MM.1S (cell line): ENCODE measurements around the gene YWHAH.

Experiments used
- DNase-seq: peaks from one replicate; pipeline ENCODE4 v3.0.0-alpha.2; 2015
- H2AFZ ChIP-seq: fragments of 300-600 bp; sonication (generic); 2 replicates; pipeline ENCODE4 v1.6.0; 2016; ENCODE audit warnings: antibody characterized with exemption, low read length
- H3F3A ChIP-seq: fragments of 300-600 bp; sonication (generic); 2 replicates; pipeline ENCODE4 v1.6.1; 2016; ENCODE audit warnings: mild to moderate bottlenecking, antibody characterized with exemption, low read length, moderate library complexity, mixed read lengths; ENCODE audit not compliant: insufficient read depth
- H3K27ac ChIP-seq: fragments of 300-600 bp; sonication (generic); 2 replicates; pipeline ENCODE4 v1.5.1; 2016; ENCODE audit warnings: mild to moderate bottlenecking, low read length
- H3K27me3 ChIP-seq: fragments of 300-600 bp; sonication (generic); replicated peaks from 2 replicates; pipeline ENCODE4 v1.6.0; 2016; ENCODE audit warnings: low read length; ENCODE audit not compliant: insufficient read depth
- H3K36me3 ChIP-seq: fragments of 300-600 bp; sonication (generic); replicated peaks from 2 replicates; pipeline ENCODE4 v1.6.1; 2016; ENCODE audit warnings: mild to moderate bottlenecking, low read length, mixed read lengths; ENCODE audit not compliant: insufficient read depth
- H3K4me1 ChIP-seq: fragments of 300-600 bp; sonication (generic); 2 replicates; pipeline ENCODE4 v1.6.1; 2016; ENCODE audit warnings: low read length, mixed read lengths
- H3K4me2 ChIP-seq: fragments of 300-600 bp; sonication (generic); 2 replicates; pipeline ENCODE4 v1.6.0; 2016; ENCODE audit warnings: low read depth, low read length
- H3K4me3 ChIP-seq: fragments of 300-600 bp; sonication (generic); 2 replicates; pipeline ENCODE4 v1.5.1; 2016; ENCODE audit warnings: low read length, mixed read lengths
- H3K79me2 ChIP-seq: fragments of 300-600 bp; sonication (generic); 2 replicates; pipeline ENCODE4 v1.6.1; 2016; ENCODE audit warnings: mixed run types, low read length, mixed read lengths
- H3K9ac ChIP-seq: fragments of 300-600 bp; sonication (generic); 2 replicates; pipeline ENCODE4 v1.6.1; 2016; ENCODE audit warnings: low read length, mixed read lengths
- H3K9me2 ChIP-seq: fragments of 300-600 bp; sonication (generic); replicated peaks from 2 replicates; pipeline ENCODE4 v1.6.1; 2016; ENCODE audit warnings: mild to moderate bottlenecking, low read length, mixed read lengths; ENCODE audit not compliant: insufficient read depth
- H3K9me3 ChIP-seq: fragments of 300-600 bp; sonication (generic); replicated peaks from 2 replicates; pipeline ENCODE4 v1.6.1; 2016; ENCODE audit warnings: mild to moderate bottlenecking, low read length, mixed read lengths; ENCODE audit not compliant: insufficient read depth
- H4K20me1 ChIP-seq: fragments of 300-600 bp; sonication (generic); 2 replicates; pipeline ENCODE4 v1.6.1; 2016; ENCODE audit warnings: mild to moderate bottlenecking, low read length, moderate library complexity, mixed read lengths; ENCODE audit not compliant: insufficient read depth
- CTCF ChIP-seq: fragments of 300-600 bp; sonication (generic); IDR thresholded peaks from 2 replicates; pipeline ENCODE4 v1.5.1; 2016; ENCODE audit warnings: antibody characterized with exemption, low read length, mixed read lengths
- EZH2 ChIP-seq: fragments of 300-600 bp; sonication (generic); optimal IDR thresholded peaks from 2 replicates; pipeline ENCODE3; 2017; ENCODE audit warnings: low read depth, mild to moderate bottlenecking, antibody characterized with exemption, low read length, mixed read lengths
- EZH2phosphoT487 ChIP-seq: fragments of 300-600 bp; sonication (generic); IDR thresholded peaks from 2 replicates; pipeline ENCODE4 v1.6.1; 2018; ENCODE audit warnings: antibody characterized with exemption, low read length

YWHAH gene

DNA sequence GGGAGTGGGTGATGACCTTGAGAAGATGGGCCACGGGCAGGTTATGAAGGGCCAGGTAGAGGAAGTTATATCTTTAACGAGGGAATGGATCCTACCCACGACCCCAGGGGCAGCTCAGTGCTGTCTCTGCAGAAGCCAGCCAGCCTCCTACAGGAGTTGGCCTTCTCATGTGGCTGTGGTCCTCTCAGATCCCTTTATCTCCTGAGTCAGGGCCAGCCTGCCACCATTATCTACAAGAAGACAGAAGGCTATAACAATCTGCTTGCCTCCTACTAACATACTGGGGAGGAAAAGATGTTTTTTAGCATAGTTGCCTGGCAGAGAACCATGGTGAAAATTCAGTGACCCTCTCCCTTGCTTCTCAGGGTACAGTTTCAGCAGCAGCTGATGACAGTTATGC, 7.0 kb upstream of the YWHAH start:
- no peaks in the 10 kb centered on the region for H3K79me2 ChIP-seq
- no peak overlapping the region for H3K27ac ChIP-seq
- no peaks in the 10 kb centered on the region for H3K9me3 ChIP-seq
- H4K20me1 ChIP-seq, result no peaks in the 10 kb centered on the region
- no peaks in the 10 kb centered on the region for H3K27me3 ChIP-seq
- no peaks in the 10 kb centered on the region for H3F3A ChIP-seq
- no peaks in the 10 kb centered on the region for H3K4me1 ChIP-seq
- no peak for DNase-seq
- no peak for TF ChIP-seq CTCF
- no peak for TF ChIP-seq EZH2phosphoT487
- TF ChIP-seq EZH2, result no peak
- H3K9ac ChIP-seq, result no peak overlapping the region
- no peaks in the 10 kb centered on the region for H3K36me3 ChIP-seq
- H3K4me2 ChIP-seq, result no peak overlapping the region
- H3K9me2 ChIP-seq, result no peaks in the 10 kb centered on the region
- H2AFZ ChIP-seq, result no peak overlapping the region
- no peak overlapping the region for H3K4me3 ChIP-seq

- no peak for TF ChIP-seq CTCF
- no peak for TF ChIP-seq EZH2
- TF ChIP-seq EZH2phosphoT487, result no peak
- Histone ChIP-seq H3K9me3 (no peaks in the 10 kb centered on the region), H3K27me3 (no peaks in the 10 kb centered on the region), H3F3A (no peaks in the 10 kb centered on the region), H3K4me1 (peaks cover 2% of the 10 kb centered on the region; the same call in 1 of the 2 replicates), H3K27ac (no peak overlapping the region), H3K4me3 (no peak overlapping the region), H2AFZ (no peak overlapping the region), H3K9ac (no peak overlapping the region), H3K79me2 (no peaks in the 10 kb centered on the region), H3K4me2 (no peak overlapping the region), H3K36me3 (no peaks in the 10 kb centered on the region), H3K9me2 (no peaks in the 10 kb centered on the region), H4K20me1 (no peaks in the 10 kb centered on the region)
- no peak for DNase-seq
Observed at GRCh38 chr22:31938296-31938695, 6.0 kb upstream of the YWHAH start.

GRCh38 chr22:31940506-31940905, 3.8 kb upstream of the YWHAH start:
- H3K27me3 ChIP-seq, result no peaks in the 10 kb centered on the region
- no peak overlapping the region for H3K9ac ChIP-seq
- H3K79me2 ChIP-seq, result peaks cover 8% of the 10 kb centered on the region
- no peaks in the 10 kb centered on the region for H3K36me3 ChIP-seq
- TF ChIP-seq EZH2phosphoT487 (no peak), CTCF (no peak), EZH2 (no peak)
- H4K20me1 ChIP-seq, result no peaks in the 10 kb centered on the region
- DNase-seq, result no peak
- no peaks in the 10 kb centered on the region; the same call in 1 of the 2 replicates for H3F3A ChIP-seq
- no peaks in the 10 kb centered on the region for H3K9me3 ChIP-seq
- peaks cover 6% of the 10 kb centered on the region for H3K4me1 ChIP-seq
- H3K27ac ChIP-seq, result no peak overlapping the region
- no peak overlapping the region for H2AFZ ChIP-seq
- no peaks in the 10 kb centered on the region for H3K9me2 ChIP-seq
- no peak overlapping the region for H3K4me3 ChIP-seq
- no peak overlapping the region for H3K4me2 ChIP-seq
